ENCODE results near the gene WDR70. TPM values are rescaled to one million over a fixed set of nuclear protein-coding genes. Genes with fewer than 3 reads are reported as not detected.

WDR70 gene
- total RNA-seq, 2 donors from 2014 or later = 25.9 to 27.0 TPM

GRCh38 chr5:37519304-37519703 lies 140.2 kb downstream of the WDR70 start:
- intact Hi-C loops (cut with DNase I) = no loop called here

DNA sequence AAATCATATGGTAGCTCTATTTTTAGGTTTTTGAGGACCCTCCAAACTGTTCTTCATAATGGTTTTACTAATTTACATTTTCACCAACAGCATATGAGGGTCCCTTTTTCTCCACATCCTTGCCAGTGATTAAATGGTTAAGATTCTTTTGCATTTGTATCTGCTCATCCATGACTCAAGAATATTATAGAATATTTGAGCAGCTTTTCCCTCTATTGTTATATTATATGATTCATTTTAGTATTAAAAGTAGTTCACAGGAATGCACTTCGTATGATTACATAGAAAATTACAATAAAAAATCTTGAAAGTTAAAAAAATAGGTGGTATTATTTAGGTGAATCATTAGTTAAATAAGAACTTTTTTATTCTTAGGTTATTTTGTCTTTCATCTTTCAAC lies 140.7 kb downstream of the WDR70 start:
- TF ChIP-seq POLR2A (IDR thresholded peaks at IDR 0.05) = no peak
- TF ChIP-seq, protein P1, sequence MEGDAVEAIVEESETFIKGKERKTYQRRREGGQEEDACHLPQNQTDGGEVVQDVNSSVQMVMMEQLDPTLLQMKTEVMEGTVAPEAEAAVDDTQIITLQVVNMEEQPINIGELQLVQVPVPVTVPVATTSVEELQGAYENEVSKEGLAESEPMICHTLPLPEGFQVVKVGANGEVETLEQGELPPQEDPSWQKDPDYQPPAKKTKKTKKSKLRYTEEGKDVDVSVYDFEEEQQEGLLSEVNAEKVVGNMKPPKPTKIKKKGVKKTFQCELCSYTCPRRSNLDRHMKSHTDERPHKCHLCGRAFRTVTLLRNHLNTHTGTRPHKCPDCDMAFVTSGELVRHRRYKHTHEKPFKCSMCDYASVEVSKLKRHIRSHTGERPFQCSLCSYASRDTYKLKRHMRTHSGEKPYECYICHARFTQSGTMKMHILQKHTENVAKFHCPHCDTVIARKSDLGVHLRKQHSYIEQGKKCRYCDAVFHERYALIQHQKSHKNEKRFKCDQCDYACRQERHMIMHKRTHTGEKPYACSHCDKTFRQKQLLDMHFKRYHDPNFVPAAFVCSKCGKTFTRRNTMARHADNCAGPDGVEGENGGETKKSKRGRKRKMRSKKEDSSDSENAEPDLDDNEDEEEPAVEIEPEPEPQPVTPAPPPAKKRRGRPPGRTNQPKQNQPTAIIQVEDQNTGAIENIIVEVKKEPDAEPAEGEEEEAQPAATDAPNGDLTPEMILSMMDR (IDR thresholded peaks at IDR 0.05) = no peak
- ATAC-seq (no peak), DNase-seq (no peak)
- H3K27ac ChIP-seq = no peak overlapping the region
- WGBS, 2 donors = 91 to 97% methylated on average over 1 of the region's 1 CpG
- no peak overlapping the region for H3K4me3 ChIP-seq
- no peaks in the 10 kb centered on the region for H3K27me3 ChIP-seq
- peaks cover 0 to 7% (median 0%) of the 10 kb centered on the region in 3 donors for H3K9me3 ChIP-seq
- no peaks in the 10 kb centered on the region for H3K4me1 ChIP-seq
- intact Hi-C loops (cut with DNase I) = no loop called here
- peaks cover 0 to 3% of the 10 kb centered on the region in 2 donors for H3K36me3 ChIP-seq (replicated peaks in 1 of 2; ENCODE audit: insufficient read depth in 1 of 2, low read depth in 2 of 2)

More at GRCh38 chr5:37519304-37519703, 140.2 kb downstream of the WDR70 start:
- H3K4me1 ChIP-seq = no peaks in the 10 kb centered on the region
- no peak overlapping the region for H3K4me3 ChIP-seq
- TF ChIP-seq POLR2A (IDR thresholded peaks at IDR 0.05) = no peak
- TF ChIP-seq, protein P1 (IDR thresholded peaks at IDR 0.05) = no peak
- peaks cover 0 to 3% of the 10 kb centered on the region in 2 donors for H3K36me3 ChIP-seq (replicated peaks in 1 of 2; ENCODE audit: insufficient read depth in 1 of 2, low read depth in 2 of 2)
- peaks cover 0 to 7% (median 0%) of the 10 kb centered on the region in 3 donors for H3K9me3 ChIP-seq
- H3K27me3 ChIP-seq = no peaks in the 10 kb centered on the region
- no peak for DNase-seq
- ATAC-seq = no peak
- H3K27ac ChIP-seq = no peak overlapping the region
- 94 to 96% methylated on average over 18 to 31 of the region's 43 CpGs for WGBS, 2 donors

- no peaks in the 10 kb centered on the region for H3K4me1 ChIP-seq
- TF ChIP-seq, protein P1 (IDR thresholded peaks at IDR 0.05) = no peak
- no peak for TF ChIP-seq POLR2A (IDR thresholded peaks at IDR 0.05)
- ATAC-seq (no peak), DNase-seq (no peak)
- WGBS, 2 donors = 80 to 82% methylated on average over 1 of the region's 1 CpG
- H3K27me3 ChIP-seq = no peaks in the 10 kb centered on the region
- H3K9me3 ChIP-seq = peaks cover 0 to 7% (median 0%) of the 10 kb centered on the region in 3 donors
- intact Hi-C loops (cut with DNase I) = no loop called here
- H3K36me3 ChIP-seq (replicated peaks in 1 of 2; ENCODE audit: insufficient read depth in 1 of 2, low read depth in 2 of 2) = peaks cover 0 to 3% of the 10 kb centered on the region in 2 donors
- H3K27ac ChIP-seq = no peak overlapping the region
- no peak overlapping the region for H3K4me3 ChIP-seq
Observed at GRCh38 chr5:37520811-37521210, 141.7 kb downstream of the WDR70 start.

DNA sequence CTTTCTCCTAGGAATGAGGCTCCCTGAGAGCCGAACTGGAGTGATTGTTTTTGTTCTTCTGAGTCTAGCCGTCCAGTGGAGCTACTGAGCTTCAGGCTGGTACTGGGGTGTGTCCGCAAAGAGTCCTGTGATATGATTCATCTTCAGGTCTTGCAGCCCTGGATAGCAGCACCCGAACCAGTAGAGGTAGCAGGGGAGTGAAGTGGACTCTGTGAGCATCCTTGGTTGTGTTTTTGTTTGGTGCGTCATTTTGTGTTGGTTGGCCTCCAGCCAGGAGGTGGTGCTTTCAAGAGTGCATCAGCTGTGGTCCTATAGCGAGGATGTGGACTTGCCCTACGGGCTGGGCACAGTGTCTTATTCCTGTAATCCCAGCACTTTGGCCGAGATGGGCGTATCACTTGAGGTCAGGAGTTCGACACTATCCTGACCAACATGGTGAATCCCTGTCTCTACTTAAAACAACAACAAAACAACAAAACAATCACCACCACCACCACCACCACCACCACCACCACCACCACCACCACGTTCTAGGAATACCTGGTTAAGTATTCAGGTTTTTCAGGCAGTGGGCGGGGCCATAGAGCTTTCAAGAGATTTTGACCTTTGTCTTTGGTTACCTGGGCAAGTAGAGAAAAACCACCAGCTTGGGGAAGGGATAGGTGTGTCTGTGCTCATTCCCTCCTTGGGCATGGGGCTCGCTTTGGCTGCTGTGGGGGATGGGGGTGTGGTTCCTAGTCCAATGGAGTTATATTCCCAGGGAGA lies 154.0 kb downstream of the WDR70 start:
- no peak for DNase-seq
- no peak for TF ChIP-seq POLR2A (IDR thresholded peaks at IDR 0.05)
- TF ChIP-seq, protein P1 (IDR thresholded peaks at IDR 0.05) = no peak
- intact Hi-C loops (cut with DNase I) = no loop called here
- no peaks in the 10 kb centered on the region for H3K27me3 ChIP-seq
- WGBS, 2 donors = 95 to 96% methylated on average over 11 to 13 of the region's 13 CpGs
- H3K36me3 ChIP-seq (replicated peaks in 1 of 2; ENCODE audit: insufficient read depth in 1 of 2, low read depth in 2 of 2) = no peaks in the 10 kb centered on the region
- no peak overlapping the region for H3K27ac ChIP-seq
- H3K9me3 ChIP-seq = no peaks in the 10 kb centered on the region
- no peak for ATAC-seq
- H3K4me1 ChIP-seq = no peaks in the 10 kb centered on the region
- H3K4me3 ChIP-seq = no peak overlapping the region

GRCh38 chr5:37533851-37534250 lies 154.7 kb downstream of the WDR70 start:
- TF ChIP-seq, protein P1 (IDR thresholded peaks at IDR 0.05) = no peak
- no peak for TF ChIP-seq POLR2A (IDR thresholded peaks at IDR 0.05)
- H3K9me3 ChIP-seq = no peaks in the 10 kb centered on the region
- H3K27ac ChIP-seq = no peak overlapping the region
- intact Hi-C loops (cut with DNase I) = no loop called here
- WGBS, 2 donors = 97 to 99% methylated on average over 6 of the region's 6 CpGs
- DNase-seq (no peak), ATAC-seq (no peak)
- no peaks in the 10 kb centered on the region for H3K4me1 ChIP-seq
- H3K27me3 ChIP-seq = no peaks in the 10 kb centered on the region
- no peaks in the 10 kb centered on the region for H3K36me3 ChIP-seq (replicated peaks in 1 of 2; ENCODE audit: insufficient read depth in 1 of 2, low read depth in 2 of 2)
- H3K4me3 ChIP-seq = no peak overlapping the region
